Activated CD8-positive, alpha-beta memory T cell treated with anti-CD3 and anti-CD28 coated beads for 48 hours (primary cell): ENCODE measurements around the gene QDPR.
A peak's percentile ranks its signal among the peaks of the same experiment; 100 is the strongest.

ENCODE experiments used
- DNase-seq, 3 experiments: peaks; one replicate each; pipeline ENCODE4 v3.0.0-alpha.2; 2020; ENCODE audit warnings: low read depth in 2 of 3, low spot score in 2 of 3

The QDPR gene

DNA sequence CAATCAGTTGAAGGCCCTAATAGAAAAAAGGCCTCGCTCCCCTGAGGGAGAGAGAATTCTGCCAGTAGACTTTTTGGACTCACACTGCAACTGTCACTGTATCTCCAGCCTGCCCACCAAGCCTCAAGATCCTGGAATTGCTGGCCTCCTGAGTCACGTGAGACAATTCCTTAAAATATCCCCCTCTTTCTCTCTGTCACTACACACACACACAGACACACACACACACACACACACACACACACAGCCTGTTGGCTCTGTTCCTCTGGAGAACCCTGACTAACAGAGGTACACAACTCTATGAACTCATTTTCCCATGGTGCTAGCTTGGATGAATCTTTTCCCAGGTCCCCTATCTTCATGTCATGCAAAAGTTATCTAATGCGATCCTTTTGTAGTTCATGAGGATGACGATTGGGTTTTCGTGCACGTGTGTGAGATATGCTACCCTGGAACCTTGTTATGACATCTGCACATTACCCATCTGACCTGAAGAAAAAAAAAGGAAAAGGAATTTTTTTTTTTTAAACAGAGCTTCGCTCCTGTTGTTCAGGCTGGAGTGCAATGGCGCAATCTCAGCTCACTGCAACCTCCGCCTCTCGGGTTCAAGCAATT is 16.8 kb upstream of the QDPR start:
- no peak for DNase-seq

GRCh38 chr4:17526695-17527477 is 15.0 kb upstream of the QDPR start:
- no peak for DNase-seq

DNA sequence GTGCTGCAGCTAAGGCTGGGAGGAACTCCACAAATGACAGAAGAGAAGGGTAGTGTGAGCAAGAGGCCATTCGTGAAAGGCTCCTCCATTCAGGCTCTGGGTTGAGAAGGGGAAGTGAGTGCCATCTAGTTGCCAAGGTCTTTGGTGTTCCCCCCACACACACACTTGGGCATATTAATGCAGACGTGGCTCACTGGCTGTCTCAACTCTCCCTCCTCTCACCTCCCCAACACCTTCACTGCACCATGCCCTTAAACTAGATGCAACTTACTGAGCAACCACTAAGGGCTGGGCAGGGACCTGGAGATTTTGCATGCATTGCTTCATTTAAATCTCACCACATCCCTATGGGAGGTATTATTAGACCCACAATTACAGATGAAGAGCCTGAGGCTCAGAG is 11.8 kb upstream of the QDPR start:
- no peak for DNase-seq

- no peak for DNase-seq
These were observed 9.7 kb upstream of the QDPR start for GRCh38 chr4:17521595-17521994.

GRCh38 chr4:17517664-17518063 is 5.8 kb upstream of the QDPR start:
- no peak for DNase-seq

DNA sequence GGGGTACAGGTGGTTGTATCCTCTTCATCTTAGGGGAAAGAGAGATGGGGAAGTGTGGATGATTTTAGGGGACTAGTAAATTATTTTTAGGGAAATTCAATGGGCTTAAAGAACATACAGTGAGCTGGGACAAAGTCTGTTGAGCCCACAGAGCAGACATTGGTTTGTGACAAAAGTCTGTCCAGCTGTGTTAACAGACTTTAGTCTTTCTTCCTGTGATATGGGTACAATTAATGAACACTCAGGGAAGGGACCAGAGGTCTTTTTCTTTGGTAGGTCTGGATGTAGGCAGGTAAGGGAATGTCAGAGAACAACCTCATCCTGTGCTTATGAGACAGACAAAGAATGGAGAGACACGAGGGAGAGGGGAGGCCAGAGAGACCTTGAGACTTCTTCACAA is 5.1 kb upstream of the QDPR start:
- DNase-seq: no peak

DNA sequence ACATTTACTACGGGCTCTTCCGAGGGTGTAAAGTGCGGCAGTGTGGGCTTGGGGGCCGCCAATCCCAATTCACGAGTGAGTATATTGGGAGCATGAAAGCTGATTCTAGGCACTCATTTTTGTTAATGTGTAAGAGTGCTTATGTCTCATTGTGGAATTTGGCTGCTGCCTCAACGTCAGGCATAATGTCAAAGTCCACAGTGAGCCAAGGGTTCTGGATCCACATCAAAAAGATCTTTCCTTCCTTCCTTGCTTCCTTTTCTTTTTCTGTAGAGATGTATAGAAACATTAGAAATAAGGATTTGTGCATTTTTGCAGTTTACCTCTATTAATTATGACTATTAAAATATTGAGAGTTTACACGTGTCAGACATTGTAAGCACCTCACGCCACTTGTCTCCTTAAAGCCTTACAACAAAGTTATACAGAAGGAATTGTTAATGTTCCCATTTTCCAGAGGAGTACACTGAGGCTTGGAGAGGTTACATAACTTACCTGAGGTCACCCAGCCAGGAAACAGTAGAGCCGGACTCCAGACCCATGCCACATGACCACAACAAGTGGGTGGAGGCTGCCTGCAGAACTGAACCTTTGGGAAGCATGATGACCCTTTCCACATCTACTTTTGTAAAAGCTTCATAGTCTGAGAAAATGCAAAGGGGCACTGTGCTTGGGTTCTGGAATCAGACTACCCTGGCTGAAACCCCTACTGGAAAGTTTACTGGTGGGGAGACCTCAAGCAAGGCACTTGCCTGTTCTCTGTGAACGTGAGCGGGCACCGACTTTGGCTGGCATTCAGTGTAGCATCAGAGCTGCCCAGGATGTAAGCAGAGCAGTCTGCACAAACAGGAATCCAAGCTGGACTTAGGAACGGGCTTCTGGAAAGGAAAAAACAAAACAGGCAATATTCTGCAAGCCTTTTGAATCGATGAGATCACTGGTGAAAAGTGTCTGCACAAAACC is 3.8 kb upstream of the QDPR start:
- no peak for DNase-seq

GRCh38 chr4:17514865-17515264 is 3.0 kb upstream of the QDPR start, which contains the start of gene CLRN2:
Gene CLRN2 (plus strand): TSS chr4:17515165. CDS start chr4:17515267, 102 bp downstream.
- DNase-seq: no peak

GRCh38 chr4:17512973-17513665 is 1.2 kb upstream of the QDPR start:
- no peak for DNase-seq

- DNase-seq: peak; percentile 9 to 25 (median 21)
These were observed 361 bp downstream of the QDPR start for GRCh38 chr4:17511509-17511949.

GRCh38 chr4:17511051-17511450 is 839 bp downstream of the QDPR start:
- no peak for DNase-seq

DNA sequence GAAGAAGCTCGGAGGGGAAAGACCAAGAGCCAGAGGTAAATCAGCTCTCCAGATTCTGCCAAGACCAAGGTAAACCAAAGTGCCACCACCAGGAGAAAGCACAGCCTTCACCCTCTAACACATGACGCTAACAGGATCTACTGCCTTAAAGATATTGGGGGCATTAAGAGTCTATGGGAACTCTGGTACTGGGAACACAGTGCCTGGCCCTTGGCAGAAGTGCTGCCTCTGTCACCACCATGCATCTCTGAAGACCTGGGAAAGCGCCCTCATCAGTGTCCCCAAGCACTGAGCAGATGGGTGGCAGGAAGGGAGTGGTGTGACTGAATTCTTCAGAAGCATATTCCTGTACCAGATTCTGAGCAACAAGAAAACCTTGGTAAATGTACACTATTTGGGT is 1.3 kb downstream of the QDPR start:
- DNase-seq: no peak

GRCh38 chr4:17504081-17504480 is 7.8 kb downstream of the QDPR start:
- DNase-seq: no peak

DNA sequence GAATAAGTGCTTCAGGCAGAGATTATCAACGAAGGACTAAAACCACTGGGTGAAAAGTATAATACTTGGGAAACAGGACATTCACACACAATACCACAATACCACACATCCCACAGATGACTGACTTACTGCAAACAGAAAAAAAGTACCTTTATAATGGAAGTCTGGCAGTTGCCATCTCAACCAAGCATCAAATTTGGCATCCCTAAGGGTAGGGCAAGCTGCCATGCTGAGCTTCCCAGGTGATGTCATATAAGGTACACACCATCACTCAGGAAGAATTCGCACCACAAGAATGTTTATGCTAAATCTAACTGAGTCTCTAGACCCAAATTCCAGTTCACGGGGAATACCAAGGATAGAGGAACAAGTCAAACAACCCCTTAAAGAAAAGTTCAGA is 9.1 kb downstream of the QDPR start:
- no peak for DNase-seq

DNA sequence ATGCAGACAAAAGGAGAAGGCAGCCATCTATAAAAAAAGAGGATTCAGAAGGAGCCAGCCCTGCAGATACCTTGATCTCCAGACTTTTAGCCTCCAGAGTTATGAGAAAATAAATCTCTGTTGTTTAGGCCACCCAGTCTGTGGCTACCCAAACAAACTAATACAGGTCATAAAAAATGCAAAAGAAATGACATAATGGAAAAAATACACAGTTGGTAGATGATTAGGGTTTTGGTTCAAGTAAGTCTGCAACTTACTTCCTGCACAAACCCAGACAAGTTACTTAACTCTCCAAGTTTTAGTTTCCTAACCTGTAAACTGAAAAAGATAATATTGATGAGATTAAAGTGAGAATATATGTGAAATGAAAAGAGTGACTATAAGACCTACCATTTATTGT is 11.3 kb downstream of the QDPR start:
- DNase-seq: no peak

DNA sequence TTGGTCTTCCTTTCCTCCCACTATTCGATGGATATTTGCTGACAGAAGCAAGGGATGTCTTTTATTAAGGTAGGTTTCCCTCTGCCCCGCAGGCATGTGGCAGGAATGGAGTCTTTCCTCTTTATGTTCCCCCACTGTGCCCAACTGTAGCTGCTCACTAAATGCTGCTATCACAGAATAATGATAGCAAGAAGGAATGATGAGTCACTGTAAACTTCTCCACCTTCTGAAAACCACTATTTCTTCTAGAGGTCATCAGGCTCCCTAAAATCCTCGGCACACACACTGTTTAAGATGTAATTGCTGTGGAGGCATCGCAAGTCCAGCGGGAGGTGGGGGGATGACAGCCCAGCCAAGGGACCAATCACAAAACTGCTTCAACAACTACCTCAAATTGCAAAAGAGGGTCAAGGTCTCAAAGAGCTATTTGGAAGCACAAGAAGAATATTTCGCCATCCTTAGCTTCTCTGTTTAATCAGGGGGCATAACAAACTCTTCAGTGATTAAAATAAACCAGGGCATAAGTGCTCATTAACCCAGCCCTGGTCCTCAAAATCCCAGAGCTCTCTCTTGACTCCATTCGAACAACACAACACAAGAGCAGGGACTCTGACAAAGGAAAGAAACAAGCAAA is 13.9 kb downstream of the QDPR start:
- DNase-seq: no peak

DNA sequence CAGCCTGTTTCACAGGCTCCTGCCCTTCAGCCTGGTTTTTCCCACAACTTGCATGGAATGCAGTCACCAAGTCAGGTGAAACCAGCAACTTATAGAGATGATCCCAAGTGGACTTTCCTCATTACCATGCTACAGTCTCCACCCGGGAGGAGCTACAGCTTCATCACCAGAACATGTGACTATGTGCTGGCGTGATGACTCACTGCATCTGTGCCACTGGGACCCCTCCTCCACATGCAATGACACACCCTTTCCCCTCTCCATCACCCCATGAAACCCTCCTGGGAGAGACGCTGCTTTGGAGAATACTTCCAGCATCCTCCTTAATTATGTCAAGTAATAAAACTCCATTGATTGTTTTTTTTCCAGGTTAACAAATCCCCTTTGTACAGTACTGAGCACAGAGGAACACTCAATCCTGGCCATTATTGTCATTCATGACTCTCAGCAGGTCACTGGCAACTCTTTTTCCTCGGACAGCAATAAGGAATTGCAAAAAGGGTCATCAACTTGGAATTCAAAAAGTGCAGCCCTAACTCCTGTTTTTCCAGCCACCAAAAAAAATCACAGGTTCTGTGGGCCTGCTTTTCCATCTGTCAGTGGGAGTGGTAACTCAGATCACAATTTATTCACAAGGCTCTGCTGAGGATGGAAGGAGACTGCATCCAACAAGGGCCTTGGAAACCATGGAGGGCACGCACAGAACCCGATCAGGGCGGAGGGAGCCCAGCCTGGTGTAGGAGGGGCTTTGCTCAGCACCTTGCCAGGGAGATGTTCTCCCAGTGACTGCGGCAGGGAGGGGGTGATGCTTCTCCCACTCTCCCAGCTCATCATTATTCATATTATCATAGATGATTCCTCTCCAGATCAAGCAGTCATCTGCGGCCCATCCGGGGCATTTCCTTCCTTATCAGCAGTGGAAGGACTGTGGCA is 17.4 kb downstream of the QDPR start:
- no peak for DNase-seq

DNA sequence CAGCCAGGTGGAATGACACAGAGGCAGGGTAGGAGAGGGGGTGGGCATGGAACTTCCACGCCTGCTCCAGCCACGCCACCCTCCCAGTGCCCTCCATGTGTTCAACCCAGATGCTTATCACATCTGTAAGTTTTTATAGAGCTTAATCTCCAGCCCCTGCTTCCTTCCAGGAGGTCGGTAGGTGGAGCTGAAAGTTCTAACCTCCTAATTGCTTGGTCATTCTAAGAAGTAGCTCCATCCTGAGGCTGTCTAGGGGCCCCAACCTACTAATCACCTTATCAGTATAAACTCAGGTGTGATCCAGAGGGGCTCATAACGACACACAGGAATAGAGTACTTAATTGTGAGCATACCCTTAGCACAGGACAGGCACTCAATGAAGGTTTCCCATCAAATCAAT is 18.3 kb downstream of the QDPR start:
- no peak for DNase-seq

DNA sequence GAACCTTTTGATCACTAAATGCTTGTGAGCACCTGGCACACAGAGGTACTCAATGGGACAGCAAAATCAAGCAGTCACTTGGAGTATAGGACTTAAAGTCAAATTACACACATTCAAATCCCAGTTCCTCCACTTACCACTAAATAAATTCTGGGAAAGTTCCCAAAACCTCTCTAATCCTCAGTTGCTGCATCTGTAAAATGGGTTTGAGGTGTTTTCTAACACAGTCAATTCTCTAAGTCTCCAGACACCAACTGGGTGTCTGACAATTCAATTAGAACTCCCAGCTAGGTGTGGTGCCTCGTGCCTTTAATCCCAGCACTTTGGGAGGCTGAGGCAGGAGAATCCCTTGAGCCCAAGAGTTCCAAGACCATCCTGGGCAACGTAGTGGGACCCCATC is 19.0 kb downstream of the QDPR start:
- DNase-seq: no peak
